Measurements from ENCODE around the gene FOCAD. TPM values are rescaled to one million over a fixed set of nuclear protein-coding genes. Genes with fewer than 3 reads are reported as not detected.

The FOCAD gene
- total RNA-seq, 1 donor from 2014 or later = 38.4 TPM

- no peak for TF ChIP-seq CTCF (IDR thresholded peaks at IDR 0.05)
- Mint-ChIP-seq H3K9me3 (ENCODE audit: unreplicated experiment) (no peaks in the 10 kb centered on the region), H3K36me3 (ENCODE audit: unreplicated experiment) (no peaks in the 10 kb centered on the region), H3K4me1 (ENCODE audit: unreplicated experiment) (peaks cover 13% of the 10 kb centered on the region), H3K27me3 (ENCODE audit: unreplicated experiment) (no peaks in the 10 kb centered on the region), H3K27ac (ENCODE audit: unreplicated experiment) (no peak overlapping the region), H3K4me3 (ENCODE audit: unreplicated experiment) (no peak overlapping the region)
- DNase-seq (ENCODE audit: extremely low spot score, unreplicated experiment) = no peak
These were observed 164.4 kb downstream of the FOCAD start for GRCh38 chr9:20848490-20848889.

GRCh38 chr9:20853866-20854265, 169.8 kb downstream of the FOCAD start:
- no peaks in the 10 kb centered on the region for H3K27me3 Mint-ChIP-seq (ENCODE audit: unreplicated experiment)
- H3K36me3 Mint-ChIP-seq (ENCODE audit: unreplicated experiment) = peaks cover 25% of the 10 kb centered on the region
- no peak overlapping the region for H3K4me3 Mint-ChIP-seq (ENCODE audit: unreplicated experiment)
- peaks cover 27% of the 10 kb centered on the region for H3K9me3 Mint-ChIP-seq (ENCODE audit: unreplicated experiment)
- peak overlapping the region; percentile 74 for H3K27ac Mint-ChIP-seq (ENCODE audit: unreplicated experiment)
- peaks cover 31% of the 10 kb centered on the region for H3K4me1 Mint-ChIP-seq (ENCODE audit: unreplicated experiment)
- no peak for DNase-seq (ENCODE audit: extremely low spot score, unreplicated experiment)
- no peak for TF ChIP-seq CTCF (IDR thresholded peaks at IDR 0.05)

- TF ChIP-seq CTCF (IDR thresholded peaks at IDR 0.05) = no peak
- H3K36me3 Mint-ChIP-seq (ENCODE audit: unreplicated experiment) = peaks cover 25% of the 10 kb centered on the region
- H3K4me1 Mint-ChIP-seq (ENCODE audit: unreplicated experiment) = peaks cover 30% of the 10 kb centered on the region
- H3K4me3 Mint-ChIP-seq (ENCODE audit: unreplicated experiment) = peak overlapping the region; percentile 24
- H3K9me3 Mint-ChIP-seq (ENCODE audit: unreplicated experiment) = peaks cover 27% of the 10 kb centered on the region
- H3K27ac Mint-ChIP-seq (ENCODE audit: unreplicated experiment) = peak overlapping the region; percentile 74
- H3K27me3 Mint-ChIP-seq (ENCODE audit: unreplicated experiment) = no peaks in the 10 kb centered on the region
- DNase-seq (ENCODE audit: extremely low spot score, unreplicated experiment) = no peak
These were observed 170.4 kb downstream of the FOCAD start for GRCh38 chr9:20854444-20854843.

GRCh38 chr9:20863945-20864344, 179.9 kb downstream of the FOCAD start:
- no peak for TF ChIP-seq CTCF (IDR thresholded peaks at IDR 0.05)
- H3K27ac Mint-ChIP-seq (ENCODE audit: unreplicated experiment) = no peak overlapping the region
- H3K27me3 Mint-ChIP-seq (ENCODE audit: unreplicated experiment) = no peaks in the 10 kb centered on the region
- H3K4me3 Mint-ChIP-seq (ENCODE audit: unreplicated experiment) = no peak overlapping the region
- H3K4me1 Mint-ChIP-seq (ENCODE audit: unreplicated experiment) = peaks cover under 1% of the 10 kb centered on the region
- no peak for DNase-seq (ENCODE audit: extremely low spot score, unreplicated experiment)
- H3K36me3 Mint-ChIP-seq (ENCODE audit: unreplicated experiment) = peaks cover 16% of the 10 kb centered on the region
- peaks cover under 1% of the 10 kb centered on the region for H3K9me3 Mint-ChIP-seq (ENCODE audit: unreplicated experiment)

GRCh38 chr9:20865347-20865746, 181.3 kb downstream of the FOCAD start:
- Mint-ChIP-seq H3K36me3 (ENCODE audit: unreplicated experiment) (peaks cover 18% of the 10 kb centered on the region), H3K27ac (ENCODE audit: unreplicated experiment) (no peak overlapping the region), H3K4me1 (ENCODE audit: unreplicated experiment) (no peaks in the 10 kb centered on the region), H3K4me3 (ENCODE audit: unreplicated experiment) (no peak overlapping the region), H3K9me3 (ENCODE audit: unreplicated experiment) (no peaks in the 10 kb centered on the region), H3K27me3 (ENCODE audit: unreplicated experiment) (no peaks in the 10 kb centered on the region)
- no peak for DNase-seq (ENCODE audit: extremely low spot score, unreplicated experiment)
- no peak for TF ChIP-seq CTCF (IDR thresholded peaks at IDR 0.05)

All from osteocyte (in vitro differentiated cells).